Measurements from ENCODE around the gene CORO2B. TPM values are rescaled to one million over a fixed set of nuclear protein-coding genes. Genes with fewer than 3 reads are reported as not detected.

The CORO2B gene
- total and polyA plus RNA-seq, 9 donors: 7.5 to 61.0 (median 18.0) TPM

- Histone ChIP-seq H3K36me3 (no peaks in the 10 kb centered on the region), H3K27ac (no peak overlapping the region), H3K9me3 (no peaks in the 10 kb centered on the region), H3K4me3 (no peak overlapping the region), H3K27me3 (no peaks in the 10 kb centered on the region), H3K4me1 (ENCODE audit: insufficient read depth) (peaks cover 13% of the 10 kb centered on the region)
- WGBS, 3 donors: 72 to 83% (median 76%) methylated on average over 5 of the region's 5 CpGs
- peak in 2 of 5 donors; percentile 43 to 45 for DNase-seq
- intact Hi-C loops (cut with DNase I): loop anchor here in 3 of 4 donors (2.0 to 5.0 kb wide), 2 partner anchors 96 kb away; no protein-coding TSS in a partner anchor
- TF ChIP-seq CTCF (IDR thresholded peaks at IDR 0.05) (no peak), EP300 (IDR thresholded peaks at IDR 0.05) (no peak), POLR2A (IDR thresholded peaks at IDR 0.05) (no peak)
Measured at GRCh38 chr15:68576235-68576892, 2.4 kb upstream of the CORO2B start.

GRCh38 chr15:68578175-68578979, 416 bp upstream of the CORO2B start:
- DNase-seq: peak; percentile 85 to 90 (median 88)
- no peaks in the 10 kb centered on the region for H3K27me3 ChIP-seq
- WGBS, 3 donors: 0 to 1% (median 1%) methylated on average over 73 to 79 of the region's 79 CpGs
- H3K4me1 ChIP-seq (ENCODE audit: insufficient read depth): peaks cover 15% of the 10 kb centered on the region
- no peaks in the 10 kb centered on the region for H3K9me3 ChIP-seq
- H3K4me3 ChIP-seq: peak overlapping the region; percentile 67
- no peaks in the 10 kb centered on the region for H3K36me3 ChIP-seq
- H3K27ac ChIP-seq: peak overlapping the region; percentile 94 to 96
- no peak for TF ChIP-seq EP300 (IDR thresholded peaks at IDR 0.05)
- TF ChIP-seq CTCF (IDR thresholded peaks at IDR 0.05): peak; percentile 73 to 95 (median 90)
- peak; percentile 20 for TF ChIP-seq POLR2A (IDR thresholded peaks at IDR 0.05)
- intact Hi-C loops (cut with DNase I): loop anchor here in 3 of 4 donors (1.0 to 5.0 kb wide), 2 partner anchors 94 to 97 kb away; no protein-coding TSS in a partner anchor

- TF ChIP-seq CTCF (IDR thresholded peaks at IDR 0.05) (no peak), EP300 (IDR thresholded peaks at IDR 0.05) (no peak), POLR2A (IDR thresholded peaks at IDR 0.05) (no peak)
- intact Hi-C loops (cut with DNase I): loop anchor here in 1 of 4 donors (10.0 kb wide), 1 partner anchor 55 kb away; no protein-coding TSS in a partner anchor
- Histone ChIP-seq H3K27ac (peak overlapping the region; percentile 94 to 96), H3K27me3 (no peaks in the 10 kb centered on the region), H3K9me3 (no peaks in the 10 kb centered on the region), H3K36me3 (no peaks in the 10 kb centered on the region), H3K4me3 (peak overlapping the region; percentile 67), H3K4me1 (ENCODE audit: insufficient read depth) (peaks cover 15% of the 10 kb centered on the region)
- DNase-seq: peak in 2 of 5 donors; percentile 48 to 52
- 33 to 47% (median 40%) methylated on average over 11 of the region's 11 CpGs for WGBS, 3 donors
Measured at GRCh38 chr15:68580026-68580882, 1.5 kb downstream of the CORO2B start.

- intact Hi-C loops (cut with DNase I): loop anchor here in 1 of 4 donors (10.0 kb wide), 1 partner anchor 54 kb away; no protein-coding TSS in a partner anchor
- no peak for TF ChIP-seq POLR2A (IDR thresholded peaks at IDR 0.05)
- no peak for TF ChIP-seq EP300 (IDR thresholded peaks at IDR 0.05)
- TF ChIP-seq CTCF (IDR thresholded peaks at IDR 0.05): no peak
- Histone ChIP-seq H3K4me3 (no peak overlapping the region), H3K27me3 (no peaks in the 10 kb centered on the region), H3K36me3 (no peaks in the 10 kb centered on the region), H3K27ac (peak overlapping the region in 1 of 2 donors; percentile 96), H3K4me1 (ENCODE audit: insufficient read depth) (peaks cover 16% of the 10 kb centered on the region), H3K9me3 (no peaks in the 10 kb centered on the region)
- DNase-seq: peak in 1 of 5 donors; percentile 31
- 56 to 86% (median 73%) methylated on average over 1 of the region's 1 CpG for WGBS, 3 donors
Measured at GRCh38 chr15:68580883-68581155, 2.0 kb downstream of the CORO2B start.

All from ovary (tissue), 9 donors.